Mesenchymal stem cell (in vitro differentiated cells and primary cell): ENCODE measurements around the gene SPRYD4. TPM values are rescaled to one million over a fixed set of nuclear protein-coding genes. Genes with fewer than 3 reads are reported as not detected.
A peak's percentile ranks its signal among the peaks of the same experiment; 100 is the strongest.

Source experiments
- DNase-seq: peaks from one replicate; pipeline ENCODE4 v3.0.0-alpha.2; 2013
- H2AFZ ChIP-seq: one replicate; pipeline ENCODE4 v1.6.1; 2013; ENCODE audit warnings: low read depth, mild to moderate bottlenecking, control low read depth, inconsistent platforms, low read length, moderate library complexity
- H2AK5ac ChIP-seq: 2 replicates; pipeline ENCODE4 v1.6.1; 2013; ENCODE audit warnings: low read length, moderate library complexity, mild to moderate bottlenecking, inconsistent platforms; ENCODE audit not compliant: severe bottlenecking
- H2BK120ac ChIP-seq: one replicate; pipeline ENCODE4 v1.6.1; 2013; ENCODE audit warnings: low read depth, mild to moderate bottlenecking, inconsistent platforms, low read length, moderate library complexity
- H2BK12ac ChIP-seq, 2 experiments: one replicate each; pipeline ENCODE4 v1.6.1; 2013; ENCODE audit warnings: inconsistent platforms in 2 of 2, low read length in 2 of 2, mild to moderate bottlenecking in 2 of 2, moderate library complexity in 2 of 2, control low read depth in 1 of 2
- H2BK15ac ChIP-seq: one replicate; pipeline ENCODE4 v1.6.1; 2013; ENCODE audit warnings: mild to moderate bottlenecking, low read depth, inconsistent platforms; ENCODE audit not compliant: poor library complexity, severe bottlenecking
- H2BK5ac ChIP-seq: 2 replicates; pipeline ENCODE4 v1.6.1; 2013; ENCODE audit warnings: low read depth, mild to moderate bottlenecking, low read length, control low read depth, inconsistent platforms; ENCODE audit not compliant: poor library complexity, severe bottlenecking
- H3K14ac ChIP-seq, 2 experiments: one replicate each; pipeline ENCODE4 v1.6.1; 2013; ENCODE audit warnings: inconsistent platforms in 2 of 2, low read length in 2 of 2, control low read depth in 1 of 2, mild to moderate bottlenecking in 1 of 2, moderate library complexity in 1 of 2
- H3K18ac ChIP-seq, 2 experiments: one replicate each; pipeline ENCODE4 v1.6.1; 2013; ENCODE audit warnings: inconsistent platforms in 2 of 2, low read length in 2 of 2, control low read depth in 1 of 2, low read depth in 1 of 2, mild to moderate bottlenecking in 1 of 2
- H3K23ac ChIP-seq, 2 experiments: one replicate each; pipeline ENCODE4 v1.6.1; 2013; ENCODE audit warnings: inconsistent platforms in 2 of 2, low read length in 2 of 2, mild to moderate bottlenecking in 2 of 2, moderate library complexity in 2 of 2, control low read depth in 1 of 2
- H3K27ac ChIP-seq: 2 replicates; pipeline ENCODE4 v1.5.1; 2013; ENCODE audit warnings: mild to moderate bottlenecking, moderate library complexity, low read length, control low read depth, inconsistent platforms; ENCODE audit not compliant: poor library complexity, severe bottlenecking
- H3K27me3 ChIP-seq, 2 experiments: 2 replicates each; pipeline versions ENCODE4 v1.6.1 to v1.7.0; 2013; ENCODE audit warnings: low read length in 2 of 2, mild to moderate bottlenecking in 2 of 2, moderate library complexity in 2 of 2, control low read depth in 1 of 2, inconsistent platforms in 1 of 2; ENCODE audit not compliant: control insufficient read depth in 1 of 2, insufficient read depth in 1 of 2
- H3K36me3 ChIP-seq, 2 experiments: 2 replicates each; pipeline versions ENCODE4 v1.6.1 to v1.7.0; 2013; ENCODE audit warnings: low read length in 2 of 2, control low read depth in 1 of 2, inconsistent platforms in 1 of 2, low read depth in 1 of 2, mild to moderate bottlenecking in 1 of 2; ENCODE audit not compliant: insufficient read depth in 2 of 2, control insufficient read depth in 1 of 2
- H3K4ac ChIP-seq, 2 experiments: one replicate each; pipeline ENCODE4 v1.6.1; 2013; ENCODE audit warnings: inconsistent platforms in 2 of 2, low read length in 2 of 2, mild to moderate bottlenecking in 2 of 2, moderate library complexity in 2 of 2, control low read depth in 1 of 2, low read depth in 1 of 2
- H3K4me1 ChIP-seq: 2 replicates; pipeline ENCODE4 v1.6.1; 2013; ENCODE audit warnings: low read depth, low read length, control low read depth; ENCODE audit not compliant: control insufficient read depth, insufficient read depth
- H3K4me2 ChIP-seq: 2 replicates; pipeline ENCODE4 v1.6.1; 2013; ENCODE audit warnings: low read length, mild to moderate bottlenecking, inconsistent platforms; ENCODE audit not compliant: poor library complexity, severe bottlenecking
- H3K4me3 ChIP-seq, 2 experiments: 2 replicates each; pipeline versions ENCODE4 v1.5.1 to v1.7.0; 2013; ENCODE audit warnings: low read length in 2 of 2, mild to moderate bottlenecking in 2 of 2, control low read depth in 1 of 2, low read depth in 1 of 2; ENCODE audit not compliant: insufficient read depth in 1 of 2
- H3K79me1 ChIP-seq: replicated peaks from 2 replicates; pipeline ENCODE4 v1.6.1; 2013; ENCODE audit warnings: mild to moderate bottlenecking, control low read depth, low read length, inconsistent platforms; ENCODE audit not compliant: poor library complexity, severe bottlenecking
- H3K9ac ChIP-seq: 2 replicates; pipeline ENCODE4 v1.7.0; 2013; ENCODE audit warnings: mild to moderate bottlenecking, low read length, moderate library complexity
- H3K9me3 ChIP-seq: 2 replicates; pipeline ENCODE4 v1.7.0; 2013; ENCODE audit warnings: mild to moderate bottlenecking, low read length; ENCODE audit not compliant: control insufficient read depth
- H4K8ac ChIP-seq: one replicate; pipeline ENCODE4 v1.6.1; 2013; ENCODE audit warnings: inconsistent platforms, mild to moderate bottlenecking, low read length, moderate library complexity
- H4K91ac ChIP-seq: one replicate; pipeline ENCODE4 v1.6.1; 2013; ENCODE audit warnings: mild to moderate bottlenecking, low read length, inconsistent platforms
- WGBS: methylation state at CpG from one replicate; pipeline ENCODE4 v1.1.7; 2013; ENCODE audit warnings: mixed read lengths; 5-methylcytosine and 5-hydroxymethylcytosine counted together
- polyA plus RNA-seq, 2 experiments: library from polyadenylated mRNA; stranded (reverse); fragments of 200-250 nt; gene quantifications; one replicate each; pipeline ENCODE4 v1.2.3, GENCODE V29; 2013

Gene SPRYD4
- polyA plus RNA-seq (2013, experiment 1 of 2), result 1.1 TPM
- polyA plus RNA-seq (2013, experiment 2 of 2), result 1.1 TPM

DNA sequence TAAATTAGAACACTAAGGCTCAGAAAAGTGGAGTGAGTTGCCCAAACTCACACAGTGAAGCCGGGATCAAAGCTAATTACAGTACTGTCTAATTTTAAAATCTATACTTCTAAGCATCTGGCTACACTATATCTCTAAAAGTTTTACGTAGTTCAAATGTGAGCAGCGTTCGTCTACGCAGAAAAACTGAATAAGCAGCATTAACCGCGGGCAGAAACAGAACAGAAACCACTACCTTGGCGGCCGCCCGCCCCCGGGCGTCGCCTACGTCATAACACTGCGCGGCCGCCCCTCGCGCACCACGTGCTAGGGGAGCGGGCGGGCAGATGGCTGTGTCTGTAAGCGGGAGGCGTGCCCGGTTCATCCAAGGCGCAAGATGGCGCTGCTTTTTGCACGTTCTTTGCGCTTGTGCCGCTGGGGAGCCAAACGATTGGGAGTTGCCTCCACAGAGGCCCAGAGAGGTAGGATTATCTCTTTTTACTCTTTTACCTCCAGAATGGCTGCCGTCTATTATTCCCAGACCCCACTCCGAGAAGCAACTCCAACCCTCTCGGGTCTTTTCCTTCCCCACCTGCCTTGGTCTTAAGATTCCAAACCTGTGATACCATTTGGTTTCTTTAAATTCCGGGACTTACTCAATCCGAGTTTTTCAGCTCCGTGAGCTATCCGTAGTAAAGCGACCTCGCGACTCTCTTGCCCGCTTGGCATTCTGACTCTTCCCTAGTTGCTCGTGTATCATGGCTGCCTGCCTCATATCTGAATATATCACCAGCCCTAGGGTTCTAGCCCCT lies at the start of gene SPRYD4:
Gene SPRYD4 (plus strand): TSS at position 363 of the 791 bp plus-strand sequence. CDS start 14 bp downstream, at position 377.
- peak within 1 kb of the TSS; percentile 36 for H2AK5ac ChIP-seq
- H3K9ac ChIP-seq, result peak within 1 kb of the TSS; percentile 94
- H3K4me2 ChIP-seq, result peak within 1 kb of the TSS; percentile 92
- 1% methylated on average over 43 of the region's 43 CpGs for WGBS
- H2BK120ac ChIP-seq, result peak within 1 kb of the TSS; percentile 80
- peak within 1 kb of the TSS; percentile 90 for H2BK5ac ChIP-seq
- H3K9me3 ChIP-seq, result no peaks in the 10 kb centered on the region
- peak within 1 kb of the TSS; percentile 73 for H3K27ac ChIP-seq
- peak within 1 kb of the TSS; percentile 39 to 90 for H3K4ac ChIP-seq
- H3K36me3 ChIP-seq, result peaks cover 9 to 28% of the 10 kb centered on the region in 2 experiments
- H3K4me1 ChIP-seq, result peaks cover 8% of the 10 kb centered on the region
- no peak within 1 kb of the TSS for H2BK15ac ChIP-seq
- H3K79me1 ChIP-seq, result peaks cover 18% of the 10 kb centered on the region
- peak within 1 kb of the TSS; percentile 30 for H4K91ac ChIP-seq
- H2BK12ac ChIP-seq, result peak within 1 kb of the TSS in 1 of 2 experiments; percentile 59
- H3K14ac ChIP-seq, result peak within 1 kb of the TSS in 1 of 2 experiments; percentile 55
- no peak within 1 kb of the TSS for H3K18ac ChIP-seq
- peak within 1 kb of the TSS; percentile 64 to 87 for H3K4me3 ChIP-seq
- H4K8ac ChIP-seq, result peak within 1 kb of the TSS; percentile 88
- DNase-seq, result peak; percentile 93
- peak within 1 kb of the TSS in 1 of 2 experiments; percentile 86 for H3K23ac ChIP-seq
- no peaks in the 10 kb centered on the region for H3K27me3 ChIP-seq
- peak within 1 kb of the TSS; percentile 58 for H2AFZ ChIP-seq

GRCh38 chr12:56420411-56420810 lies 48.0 kb upstream of the SPRYD4 start:
- Histone ChIP-seq H2BK15ac (no peak overlapping the region), H3K4me2 (no peak overlapping the region), H3K27ac (no peak overlapping the region), H3K27me3 (no peaks in the 10 kb centered on the region), H2BK120ac (no peak overlapping the region), H3K18ac (no peak overlapping the region), H2BK5ac (no peak overlapping the region), H3K14ac (no peak overlapping the region), H3K4me3 (no peak overlapping the region), H3K4me1 (no peaks in the 10 kb centered on the region), H3K23ac (no peak overlapping the region), H2AK5ac (no peak overlapping the region), H3K9ac (no peak overlapping the region), H2AFZ (no peak overlapping the region), H3K9me3 (no peaks in the 10 kb centered on the region), H3K36me3 (peaks cover 47 to 52% of the 10 kb centered on the region in 2 experiments), H3K4ac (no peak overlapping the region), H2BK12ac (no peak overlapping the region), H3K79me1 (no peaks in the 10 kb centered on the region), H4K8ac (no peak overlapping the region), H4K91ac (no peak overlapping the region)
- 93% methylated on average over 6 of the region's 6 CpGs for WGBS
- DNase-seq, result no peak

- H2BK15ac ChIP-seq, result no peak overlapping the region
- DNase-seq, result no peak
- H3K4me1 ChIP-seq, result no peaks in the 10 kb centered on the region
- no peak overlapping the region for H3K18ac ChIP-seq
- no peak overlapping the region for H2BK5ac ChIP-seq
- H3K9me3 ChIP-seq, result no peaks in the 10 kb centered on the region
- H3K79me1 ChIP-seq, result no peaks in the 10 kb centered on the region
- H3K27ac ChIP-seq, result no peak overlapping the region
- H3K23ac ChIP-seq, result no peak overlapping the region
- no peak overlapping the region for H3K4ac ChIP-seq
- H3K27me3 ChIP-seq, result no peaks in the 10 kb centered on the region
- no peak overlapping the region for H3K4me2 ChIP-seq
- peaks cover 53 to 58% of the 10 kb centered on the region in 2 experiments for H3K36me3 ChIP-seq
- no peak overlapping the region for H4K8ac ChIP-seq
- no peak overlapping the region for H4K91ac ChIP-seq
- H3K4me3 ChIP-seq, result no peak overlapping the region
- H2AK5ac ChIP-seq, result no peak overlapping the region
- H3K9ac ChIP-seq, result no peak overlapping the region
- H2AFZ ChIP-seq, result no peak overlapping the region
- H3K14ac ChIP-seq, result no peak overlapping the region
- no peak overlapping the region for H2BK12ac ChIP-seq
- H2BK120ac ChIP-seq, result no peak overlapping the region
- WGBS, result 100% methylated on average over 1 of the region's 1 CpG
Measured at GRCh38 chr12:56425193-56425592, 43.2 kb upstream of the SPRYD4 start.

DNA sequence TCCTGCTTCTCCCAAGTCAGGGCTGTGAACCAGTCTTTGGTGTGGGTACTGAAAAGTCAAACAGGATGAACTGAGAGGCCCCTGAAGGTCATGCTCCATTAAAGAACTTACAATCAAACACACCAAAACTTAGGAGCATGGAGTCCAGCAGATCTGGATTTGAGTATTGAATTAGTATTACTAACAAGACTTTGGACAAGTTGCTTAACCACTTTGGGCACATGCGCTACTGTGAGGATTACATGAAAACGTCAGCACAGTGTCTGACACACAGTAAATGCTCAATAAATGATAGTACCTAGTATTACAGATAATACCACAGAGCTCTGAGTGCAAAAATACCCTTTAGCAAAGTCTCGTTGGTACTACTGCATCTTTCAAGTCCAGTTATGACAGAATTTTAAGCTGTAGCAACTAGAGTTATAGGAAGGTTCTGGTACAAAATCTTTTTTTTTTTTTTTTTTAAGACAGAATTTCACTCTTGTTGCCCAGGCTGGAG lies 42.4 kb upstream of the SPRYD4 start:
- H2BK15ac ChIP-seq, result no peak overlapping the region
- no peak overlapping the region for H4K91ac ChIP-seq
- H3K27me3 ChIP-seq, result no peaks in the 10 kb centered on the region
- H3K27ac ChIP-seq, result no peak overlapping the region
- H2AFZ ChIP-seq, result no peak overlapping the region
- no peak overlapping the region for H3K18ac ChIP-seq
- H3K14ac ChIP-seq, result no peak overlapping the region
- H3K4me3 ChIP-seq, result no peak overlapping the region
- H2AK5ac ChIP-seq, result no peak overlapping the region
- no peaks in the 10 kb centered on the region for H3K79me1 ChIP-seq
- H3K4ac ChIP-seq, result no peak overlapping the region
- H2BK12ac ChIP-seq, result no peak overlapping the region
- H3K4me1 ChIP-seq, result no peaks in the 10 kb centered on the region
- no peak overlapping the region for H2BK120ac ChIP-seq
- H3K9ac ChIP-seq, result no peak overlapping the region
- H3K23ac ChIP-seq, result no peak overlapping the region
- H3K9me3 ChIP-seq, result no peaks in the 10 kb centered on the region
- no peak overlapping the region for H4K8ac ChIP-seq
- no peak overlapping the region for H2BK5ac ChIP-seq
- WGBS, result 40% methylated on average over 2 of the region's 3 CpGs
- DNase-seq, result no peak
- no peak overlapping the region for H3K4me2 ChIP-seq
- H3K36me3 ChIP-seq, result peaks cover 52 to 54% of the 10 kb centered on the region in 2 experiments
